GM12878 (cell line): ENCODE measurements around the gene SRSF1. TPM values are rescaled to one million over a fixed set of nuclear protein-coding genes. Genes with fewer than 3 reads are reported as not detected.

Experiments used
- ATAC-seq: fragments of 200-7000 bp; cut with Tn5 transposase; 3 replicates; pipeline ENCODE4 v1.9.1; 2020; ENCODE audit warnings: mild to moderate bottlenecking, moderate library complexity
- BruUV-seq: library from RNA; stranded (reverse); fragments of 400-500 nt; replicated peaks from 2 replicates; lab custom pipeline; 2021; lab: Mats Ljungman, UMichigan
- CTCF ChIA-PET: fragments of 300-600 bp; sonication (Branson Sonifier 250); formaldehyde crosslinking; extraction: SDS; loops from one replicate; lab custom pipeline; 2021; ENCODE audit warnings: inconsistent platforms; lab: Yijun Ruan, JAX
- POLR2A ChIA-PET: fragments of 350-600 bp; formaldehyde crosslinking; extraction: SDS; loops from one replicate; lab custom pipeline; 2021; ENCODE audit warnings: inconsistent platforms; lab: Charles Lee
- RAD21 ChIA-PET: fragments of 300-600 bp; sonication (Branson Sonifier 250); formaldehyde crosslinking; loops from one replicate; lab custom pipeline; 2023; ENCODE audit warnings: antibody characterized with exemption; ENCODE audit not compliant: unreplicated experiment; lab: Charles Lee
- SMC1A ChIA-PET: fragments of 300-600 bp; sonication (Branson Sonifier 250); formaldehyde crosslinking; loops from one replicate; lab custom pipeline; 2023; ENCODE audit not compliant: unreplicated experiment, uncharacterized antibody; lab: Charles Lee
- DNase-seq: peaks from one replicate; pipeline ENCODE4 v3.0.0-alpha.2; 2011; ENCODE audit warnings: low read depth, low spot score
- FAIRE-seq: peaks from 3 replicates; lab custom pipeline; 2011; peaks lifted over from hg19 to GRCh38; lab: Jason Lieb, UNC
- H2AFZ ChIP-seq: 2 replicates; pipeline ENCODE4 v1.6.0; 2011; ENCODE audit warnings: low read depth, low read length, control low read depth; ENCODE audit not compliant: control insufficient read depth
- H3K27ac ChIP-seq: 2 replicates; pipeline ENCODE4 v1.5.1; 2011; ENCODE audit warnings: control low read depth; ENCODE audit not compliant: control insufficient read depth, insufficient read depth
- H3K27me3 ChIP-seq, 2 experiments: replicated peaks in 1 of 2; 2 replicates each; pipeline versions ENCODE4 v1.6.0 to v1.6.1; 2011; ENCODE audit warnings: low read length in 1 of 2; ENCODE audit not compliant: control insufficient read depth in 2 of 2, insufficient read depth in 2 of 2
- H3K36me3 ChIP-seq, 2 experiments: 2 replicates each; pipeline ENCODE4 v1.5.1; 2011; ENCODE audit warnings: low read length in 1 of 2; ENCODE audit not compliant: control insufficient read depth in 2 of 2, insufficient read depth in 2 of 2
- H3K4me1 ChIP-seq: 2 replicates; pipeline ENCODE4 v1.6.1; 2011; ENCODE audit warnings: mild to moderate bottlenecking, low read length, moderate library complexity, mixed read lengths; ENCODE audit not compliant: control insufficient read depth, insufficient read depth
- H3K4me2 ChIP-seq: 2 replicates; pipeline ENCODE4 v1.6.0; 2011; ENCODE audit warnings: control low read depth; ENCODE audit not compliant: control insufficient read depth, insufficient read depth
- H3K4me3 ChIP-seq: fragments of 200-600 bp; sonication (generic); 2 replicates; pipeline ENCODE4 v1.5.1; 2016
- H3K79me2 ChIP-seq: 2 replicates; pipeline ENCODE4 v1.6.0; 2011; ENCODE audit warnings: low read length; ENCODE audit not compliant: control insufficient read depth, insufficient read depth
- H3K9ac ChIP-seq: 2 replicates; pipeline ENCODE4 v1.8.0; 2011; ENCODE audit warnings: low read length, control low read depth, mixed read lengths; ENCODE audit not compliant: control insufficient read depth, insufficient read depth
- H3K9me3 ChIP-seq: replicated peaks from 3 replicates; pipeline ENCODE4 v1.5.1; 2011; ENCODE audit warnings: mild to moderate bottlenecking, low read length; ENCODE audit not compliant: control insufficient read depth, insufficient read depth
- H4K20me1 ChIP-seq: 2 replicates; pipeline ENCODE4 v1.6.0; 2011; ENCODE audit not compliant: control insufficient read depth, insufficient read depth
- ASH2L ChIP-seq: fragments of 300-600, 200-600 bp; sonication (generic); IDR thresholded peaks from 2 replicates; pipeline ENCODE4 v1.6.1; 2017; ENCODE audit warnings: low read depth, mild to moderate bottlenecking, borderline replicate concordance
- BCL3 ChIP-seq: IDR thresholded peaks from 2 replicates; pipeline ENCODE4 v1.6.1; 2011; ENCODE audit warnings: borderline replicate concordance, low read depth, mild to moderate bottlenecking, moderate library complexity, low read length; ENCODE audit not compliant: insufficient read depth, poor library complexity, severe bottlenecking
- CHD4 ChIP-seq: fragments of 200-600 bp; sonication (generic); IDR thresholded peaks from 2 replicates; pipeline ENCODE4 v1.6.1; 2016; ENCODE audit warnings: mild to moderate bottlenecking
- CREB1 ChIP-seq: IDR thresholded peaks from 2 replicates; pipeline ENCODE4 v1.6.1; 2012; ENCODE audit warnings: low read depth, mild to moderate bottlenecking, inconsistent platforms
- HDGF ChIP-seq: fragments of 450-650 bp; IDR thresholded peaks from 2 replicates; pipeline ENCODE4 v1.6.1; 2016; ENCODE audit warnings: antibody characterized with exemption
- IKZF1 ChIP-seq: fragments of 450-650 bp; conservative IDR thresholded peaks from 2 replicates; pipeline ENCODE4 v1.6.1; 2017; ENCODE audit warnings: antibody characterized with exemption, mild to moderate bottlenecking
- JUNB ChIP-seq: IDR thresholded peaks from 2 replicates; pipeline ENCODE4 v1.6.1; 2016; ENCODE audit warnings: antibody characterized with exemption, mild to moderate bottlenecking
- KAT2A ChIP-seq: conservative IDR thresholded peaks from 2 replicates; pipeline ENCODE4 v1.6.1; 2011; ENCODE audit warnings: low read depth, low read length; ENCODE audit not compliant: control insufficient read depth
- NFXL1 ChIP-seq: fragments of 450-650 bp; IDR thresholded peaks from 2 replicates; pipeline ENCODE4 v1.6.1; 2017; ENCODE audit warnings: antibody characterized with exemption, mild to moderate bottlenecking, borderline replicate concordance
- PML ChIP-seq: IDR thresholded peaks from 2 replicates; pipeline ENCODE4 v1.6.1; 2012; ENCODE audit warnings: low read length, inconsistent platforms
- POLR2A ChIP-seq: IDR thresholded peaks from 2 replicates; pipeline ENCODE4 v1.6.1; 2011; ENCODE audit warnings: low read depth, mild to moderate bottlenecking, low read length
- PRDM15 ChIP-seq: fragments of 450-650 bp; formaldehyde crosslinking; IDR thresholded peaks from 2 replicates; pipeline ENCODE4 v1.4.0; 2020; ENCODE audit warnings: mild to moderate bottlenecking, moderate library complexity
- RAD21 ChIP-seq: IDR thresholded peaks from 2 replicates; pipeline ENCODE4 v1.6.1; 2011; ENCODE audit warnings: mild to moderate bottlenecking, low read depth, low read length, moderate library complexity; ENCODE audit not compliant: insufficient read depth
- RCOR1 ChIP-seq: conservative IDR thresholded peaks from 2 replicates; pipeline ENCODE4 v1.6.1; 2012; ENCODE audit warnings: low read depth, low read length, improper control_type of control experiment
- RELA ChIP-seq: fragments of 450-650 bp; IDR thresholded peaks from 2 replicates; pipeline ENCODE4 v1.8.0; 2014; ENCODE audit warnings: borderline replicate concordance; ENCODE audit not compliant: partially characterized antibody
- SMAD1 ChIP-seq: fragments of 450-650 bp; IDR thresholded peaks from 2 replicates; pipeline ENCODE4 v1.6.1; 2018; ENCODE audit warnings: mild to moderate bottlenecking, low read depth; ENCODE audit not compliant: partially characterized antibody
- ZSCAN29 ChIP-seq: fragments of 450-650 bp; IDR thresholded peaks from 2 replicates; pipeline ENCODE4 v1.6.1; 2017; ENCODE audit warnings: mild to moderate bottlenecking, moderate library complexity
- WGBS: methylation state at CpG from one replicate; pipeline ENCODE4 v1.1.6; 2016; ENCODE audit warnings: low lambda C conversion rate; ENCODE audit not compliant: insufficient replicate concordance, insufficient coverage; ENCODE audit errors: missing lambda C conversion rate; 5-methylcytosine and 5-hydroxymethylcytosine counted together
- in situ Hi-C: fragments of 300-500 bp; cut with MboI; formaldehyde crosslinking; loops from 9 replicates; pipeline ENCODE4 v1.14.3; 2018; ENCODE audit warnings: mixed read lengths
- intact Hi-C: fragments of 100-400 bp; cut with micrococcal nuclease; formaldehyde crosslinking; loops from one replicate; pipeline ENCODE4 v1.14.2; 2022; ENCODE audit not compliant: unreplicated experiment
- polyA plus RNA-seq, 11 experiments: library from polyadenylated mRNA; depleted of rRNA in 4 of 11; unstranded in 6 of 11; stranded (reverse) in 5 of 11; fragments of >200 nt; fragmentation: Nextera tagmentation in 4 of 11; fragmentation: Illumina TruSeq in 1 of 11; extraction: Ambion mirVana in 4 of 11; extraction: Trizol in 1 of 11; gene quantifications; 1 replicate in 1 of 11; 2 replicates in 10 of 11; pipeline versions ENCODE4 v1.2.1 to v1.2.3, GENCODE V29; 2011 to 2016; ENCODE audit warnings: inconsistent platforms in 2 of 11, missing spikeins in 2 of 11, low read depth in 1 of 11
- total RNA-seq, 4 experiments: library from RNA; depleted of rRNA in 3 of 4; stranded (reverse); fragments of >200 nt in 3 of 4; fragmentation: Illumina TruSeq in 1 of 4; extraction: Trizol in 1 of 4; gene quantifications; 2 replicates each; pipeline versions ENCODE4 v1.2.1 to v1.2.3, GENCODE V29; 2013 to 2021
- TF ChIP-seq, protein P1 (sequence below): IDR thresholded peaks from 2 replicates; pipeline ENCODE4 v1.6.1; 2011; ENCODE audit warnings: low read depth, mild to moderate bottlenecking, low read length, moderate library complexity, borderline replicate concordance; ENCODE audit errors: extremely low read depth

Gene SRSF1
- total and polyA plus RNA-seq, 10 of the 15 experiments (the other 5 are each of a cell fraction or from before 2014, with no cell fraction given) = 101 to 474 (median 404) TPM

- FAIRE-seq (peak; percentile 68), ATAC-seq (peak; percentile 87), DNase-seq (no peak)
- peaks cover 0 to 21% of the 10 kb centered on the region in 2 experiments; a peak in 3 of 4 replicates for H3K36me3 ChIP-seq
- no TSS peak for BruUV-seq
- H3K27me3 ChIP-seq = no peaks in the 10 kb centered on the region
- no peak overlapping the region for H3K4me2 ChIP-seq
- H3K9ac ChIP-seq = no peak overlapping the region
- intact Hi-C loops = loop anchor here (1.0 to 2.0 kb wide), 2 partner anchors 103 to 137 kb away; no protein-coding TSS in a partner anchor
- 26% methylated on average over 4 of the region's 4 CpGs for WGBS
- peaks cover 4% of the 10 kb centered on the region for H3K79me2 ChIP-seq
- ChIA-PET POLR2A (interaction anchor here (0.6 to 1.8 kb wide), 5 partner anchors 9 to 137 kb away, joined by 3 to 9 read pairs (median 6); partner anchors contain the start of gene SRSF1), RAD21 (interaction anchor here (0.7 to 12.2 kb wide), 12 partner anchors 9 to 137 kb away, joined by 3 to 239 read pairs (median 4); partner anchors contain the start of gene SRSF1), CTCF (interaction anchor here (0.6 to 19.6 kb wide), 19 partner anchors 11 to 162 kb away, joined by 3 to 708 read pairs (median 5); partner anchors contain the start of genes MRPS23 and SRSF1), SMC1A (interaction anchor here (0.9 to 12.0 kb wide), 15 partner anchors 9 to 145 kb away, joined by 3 to 341 read pairs (median 11); partner anchors contain the start of gene SRSF1)
- H3K9me3 ChIP-seq = no peaks in the 10 kb centered on the region
- H2AFZ ChIP-seq = no peak overlapping the region
- no peak overlapping the region for H3K4me3 ChIP-seq
- H3K4me1 ChIP-seq = peaks cover 22% of the 10 kb centered on the region
- no peaks in the 10 kb centered on the region for H4K20me1 ChIP-seq
- no peak overlapping the region for H3K27ac ChIP-seq
- in situ Hi-C loops = loop anchor here (5.0 to 10.0 kb wide), 2 partner anchors 101 to 143 kb away; partner anchors contain the start of gene MRPS23
- TF ChIP-seq RCOR1 (no peak), CREB1 (no peak), POLR2A (peak; percentile 81), KAT2A (no peak), ZSCAN29 (no peak), NFXL1 (no peak), RAD21 (peak; percentile 83), CHD4 (no peak), JUNB (no peak), IKZF1 (no peak), BCL3 (peak; percentile 29), PML (peak; percentile 74), ASH2L (no peak), PRDM15 (CRISPR knock-in tag) (no peak), HDGF (no peak), RELA (no peak), SMAD1 (no peak)
- TF ChIP-seq, protein P1, sequence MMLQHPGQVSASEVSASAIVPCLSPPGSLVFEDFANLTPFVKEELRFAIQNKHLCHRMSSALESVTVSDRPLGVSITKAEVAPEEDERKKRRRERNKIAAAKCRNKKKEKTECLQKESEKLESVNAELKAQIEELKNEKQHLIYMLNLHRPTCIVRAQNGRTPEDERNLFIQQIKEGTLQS = no peak
Observed at GRCh38 chr17:57995076-57995956, 11.7 kb downstream of the SRSF1 start.
